HEK293 (cell line): Measurements from ENCODE around the gene PRPF19.

Experiments used
- PRDM1 ChIP-seq: fragments of 450-650 bp; formaldehyde crosslinking; IDR thresholded peaks from 2 replicates; pipeline ENCODE4; 2016; ENCODE audit warnings: missing biosample characterization, missing genetic modification characterization
- PRDM10 ChIP-seq: fragments of 450-650 bp; formaldehyde crosslinking; IDR thresholded peaks from 2 replicates; pipeline ENCODE4 v1.5.1; 2016; ENCODE audit warnings: missing biosample characterization, missing genetic modification characterization
- ZNF549 ChIP-seq: fragments of 450-650 bp; IDR thresholded peaks from 2 replicates; pipeline ENCODE4 v1.5.1; 2018; ENCODE audit warnings: missing biosample characterization, missing genetic modification characterization, mild to moderate bottlenecking, inconsistent platforms, moderate library complexity
- ZNF558 ChIP-seq: fragments of 450-650 bp; formaldehyde crosslinking; IDR thresholded peaks from 2 replicates; pipeline ENCODE4 v1.5.1; 2016; ENCODE audit warnings: missing biosample characterization, missing genetic modification characterization
- ZNF791 ChIP-seq: fragments of 450-650 bp; formaldehyde crosslinking; IDR thresholded peaks from 2 replicates; pipeline ENCODE4 v1.5.1; 2016; ENCODE audit warnings: missing biosample characterization, missing genetic modification characterization
- TF ChIP-seq, protein P1 (sequence below): fragments of 450-650 bp; formaldehyde crosslinking; IDR thresholded peaks from 2 replicates; pipeline ENCODE4 v1.5.1; 2016; ENCODE audit warnings: missing biosample characterization, missing genetic modification characterization
- TF ChIP-seq, protein P2 (sequence below): fragments of 450-650 bp; formaldehyde crosslinking; IDR thresholded peaks from 2 replicates; pipeline ENCODE4 v1.5.1; 2016; ENCODE audit warnings: missing biosample characterization, missing genetic modification characterization

GRCh38 chr11:60872961-60873524 is 33.3 kb downstream of the PRPF19 start:
- TF ChIP-seq, protein P1, sequence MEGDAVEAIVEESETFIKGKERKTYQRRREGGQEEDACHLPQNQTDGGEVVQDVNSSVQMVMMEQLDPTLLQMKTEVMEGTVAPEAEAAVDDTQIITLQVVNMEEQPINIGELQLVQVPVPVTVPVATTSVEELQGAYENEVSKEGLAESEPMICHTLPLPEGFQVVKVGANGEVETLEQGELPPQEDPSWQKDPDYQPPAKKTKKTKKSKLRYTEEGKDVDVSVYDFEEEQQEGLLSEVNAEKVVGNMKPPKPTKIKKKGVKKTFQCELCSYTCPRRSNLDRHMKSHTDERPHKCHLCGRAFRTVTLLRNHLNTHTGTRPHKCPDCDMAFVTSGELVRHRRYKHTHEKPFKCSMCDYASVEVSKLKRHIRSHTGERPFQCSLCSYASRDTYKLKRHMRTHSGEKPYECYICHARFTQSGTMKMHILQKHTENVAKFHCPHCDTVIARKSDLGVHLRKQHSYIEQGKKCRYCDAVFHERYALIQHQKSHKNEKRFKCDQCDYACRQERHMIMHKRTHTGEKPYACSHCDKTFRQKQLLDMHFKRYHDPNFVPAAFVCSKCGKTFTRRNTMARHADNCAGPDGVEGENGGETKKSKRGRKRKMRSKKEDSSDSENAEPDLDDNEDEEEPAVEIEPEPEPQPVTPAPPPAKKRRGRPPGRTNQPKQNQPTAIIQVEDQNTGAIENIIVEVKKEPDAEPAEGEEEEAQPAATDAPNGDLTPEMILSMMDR (tag by site-specific recombination): no peak
- no peak for TF ChIP-seq PRDM10 (tag by site-specific recombination)
- TF ChIP-seq, protein P2, sequence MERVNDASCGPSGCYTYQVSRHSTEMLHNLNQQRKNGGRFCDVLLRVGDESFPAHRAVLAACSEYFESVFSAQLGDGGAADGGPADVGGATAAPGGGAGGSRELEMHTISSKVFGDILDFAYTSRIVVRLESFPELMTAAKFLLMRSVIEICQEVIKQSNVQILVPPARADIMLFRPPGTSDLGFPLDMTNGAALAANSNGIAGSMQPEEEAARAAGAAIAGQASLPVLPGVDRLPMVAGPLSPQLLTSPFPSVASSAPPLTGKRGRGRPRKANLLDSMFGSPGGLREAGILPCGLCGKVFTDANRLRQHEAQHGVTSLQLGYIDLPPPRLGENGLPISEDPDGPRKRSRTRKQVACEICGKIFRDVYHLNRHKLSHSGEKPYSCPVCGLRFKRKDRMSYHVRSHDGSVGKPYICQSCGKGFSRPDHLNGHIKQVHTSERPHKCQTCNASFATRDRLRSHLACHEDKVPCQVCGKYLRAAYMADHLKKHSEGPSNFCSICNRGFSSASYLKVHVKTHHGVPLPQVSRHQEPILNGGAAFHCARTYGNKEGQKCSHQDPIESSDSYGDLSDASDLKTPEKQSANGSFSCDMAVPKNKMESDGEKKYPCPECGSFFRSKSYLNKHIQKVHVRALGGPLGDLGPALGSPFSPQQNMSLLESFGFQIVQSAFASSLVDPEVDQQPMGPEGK: no peak
- TF ChIP-seq PRDM1 (tag by site-specific recombination): no peak
- TF ChIP-seq ZNF558 (tag by site-specific recombination): no peak
- no peak for TF ChIP-seq ZNF791 (tag by site-specific recombination)
- TF ChIP-seq ZNF549 (tag by site-specific recombination): no peak
